Endothelial cell (in vitro differentiated cells): ENCODE data around the gene ZNF45. TPM values are rescaled to one million over a fixed set of nuclear protein-coding genes. Genes with fewer than 3 reads are reported as not detected.

Experiments used
- DNase-seq: peaks from one replicate; pipeline ENCODE4 v3.0.0; 2021; ENCODE audit warnings: low spot score
- H3K27ac Mint-ChIP-seq: one replicate; pipeline ENCODE4 v1.8.0; 2021; ENCODE audit warnings: mixed read lengths, inconsistent platforms; ENCODE audit not compliant: unreplicated experiment
- H3K27me3 Mint-ChIP-seq: one replicate; pipeline ENCODE4 v1.8.0; 2021; ENCODE audit warnings: mild to moderate bottlenecking, moderate library complexity, mixed read lengths, inconsistent platforms; ENCODE audit not compliant: unreplicated experiment
- H3K36me3 Mint-ChIP-seq: one replicate; pipeline ENCODE4 v1.8.0; 2021; ENCODE audit warnings: mild to moderate bottlenecking, low read depth, mixed read lengths, inconsistent platforms; ENCODE audit not compliant: unreplicated experiment
- H3K4me1 Mint-ChIP-seq: one replicate; pipeline ENCODE4 v1.8.0; 2021; ENCODE audit warnings: mild to moderate bottlenecking, mixed read lengths, inconsistent platforms; ENCODE audit not compliant: unreplicated experiment
- H3K4me3 Mint-ChIP-seq: one replicate; pipeline ENCODE4 v1.8.0; 2021; ENCODE audit warnings: mild to moderate bottlenecking, mixed read lengths, inconsistent platforms; ENCODE audit not compliant: unreplicated experiment
- H3K9me3 Mint-ChIP-seq: one replicate; pipeline ENCODE4 v1.8.0; 2021; ENCODE audit warnings: mixed read lengths, inconsistent platforms; ENCODE audit not compliant: unreplicated experiment
- total RNA-seq: library from RNA; stranded (reverse); fragmentation: NEBNext Ultra II Directional; extraction: Animal tissue kit (Norgen Biotek cat#: 25700); gene quantifications from one replicate; pipeline ENCODE4 v1.2.1, GENCODE V29; 2021; ENCODE audit not compliant: unreplicated experiment
- TF ChIP-seq, protein P1 (sequence below): fragments of 200-600 bp; sonication (generic); IDR thresholded peaks from one replicate; pipeline ENCODE4 v1.5.0; 2021; ENCODE audit warnings: antibody characterized with exemption; ENCODE audit not compliant: unreplicated experiment

Gene ZNF45
- total RNA-seq, 1 donor from 2014 or later, result 19.4 TPM

DNA sequence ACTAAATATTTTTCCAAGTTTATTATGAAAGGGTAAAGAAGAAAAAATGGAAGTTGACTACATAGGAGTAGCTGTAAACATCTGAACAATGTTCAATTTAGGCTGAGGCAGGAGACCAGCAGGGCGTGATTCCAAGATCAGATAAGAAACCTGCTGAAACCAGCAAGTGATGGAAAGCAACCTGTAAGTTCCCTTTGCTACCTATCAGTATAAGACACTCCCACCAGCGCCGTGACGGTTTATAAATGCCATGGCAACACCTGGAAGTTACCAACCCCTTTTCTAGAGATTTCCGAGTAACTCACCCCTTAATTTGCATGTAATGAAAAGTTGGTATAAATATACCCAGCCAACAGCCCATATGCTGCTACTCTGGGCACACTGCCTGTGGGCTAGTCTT is 1.1 kb upstream of the ZNF45 start:
- TF ChIP-seq, protein P1, sequence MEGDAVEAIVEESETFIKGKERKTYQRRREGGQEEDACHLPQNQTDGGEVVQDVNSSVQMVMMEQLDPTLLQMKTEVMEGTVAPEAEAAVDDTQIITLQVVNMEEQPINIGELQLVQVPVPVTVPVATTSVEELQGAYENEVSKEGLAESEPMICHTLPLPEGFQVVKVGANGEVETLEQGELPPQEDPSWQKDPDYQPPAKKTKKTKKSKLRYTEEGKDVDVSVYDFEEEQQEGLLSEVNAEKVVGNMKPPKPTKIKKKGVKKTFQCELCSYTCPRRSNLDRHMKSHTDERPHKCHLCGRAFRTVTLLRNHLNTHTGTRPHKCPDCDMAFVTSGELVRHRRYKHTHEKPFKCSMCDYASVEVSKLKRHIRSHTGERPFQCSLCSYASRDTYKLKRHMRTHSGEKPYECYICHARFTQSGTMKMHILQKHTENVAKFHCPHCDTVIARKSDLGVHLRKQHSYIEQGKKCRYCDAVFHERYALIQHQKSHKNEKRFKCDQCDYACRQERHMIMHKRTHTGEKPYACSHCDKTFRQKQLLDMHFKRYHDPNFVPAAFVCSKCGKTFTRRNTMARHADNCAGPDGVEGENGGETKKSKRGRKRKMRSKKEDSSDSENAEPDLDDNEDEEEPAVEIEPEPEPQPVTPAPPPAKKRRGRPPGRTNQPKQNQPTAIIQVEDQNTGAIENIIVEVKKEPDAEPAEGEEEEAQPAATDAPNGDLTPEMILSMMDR, result no peak
- peaks cover 9% of the 10 kb centered on the region for H3K36me3 Mint-ChIP-seq
- no peak overlapping the region for H3K27ac Mint-ChIP-seq
- peaks cover 5% of the 10 kb centered on the region for H3K4me1 Mint-ChIP-seq
- no peaks in the 10 kb centered on the region for H3K9me3 Mint-ChIP-seq
- no peak overlapping the region for H3K4me3 Mint-ChIP-seq
- no peaks in the 10 kb centered on the region for H3K27me3 Mint-ChIP-seq
- DNase-seq, result no peak

DNA sequence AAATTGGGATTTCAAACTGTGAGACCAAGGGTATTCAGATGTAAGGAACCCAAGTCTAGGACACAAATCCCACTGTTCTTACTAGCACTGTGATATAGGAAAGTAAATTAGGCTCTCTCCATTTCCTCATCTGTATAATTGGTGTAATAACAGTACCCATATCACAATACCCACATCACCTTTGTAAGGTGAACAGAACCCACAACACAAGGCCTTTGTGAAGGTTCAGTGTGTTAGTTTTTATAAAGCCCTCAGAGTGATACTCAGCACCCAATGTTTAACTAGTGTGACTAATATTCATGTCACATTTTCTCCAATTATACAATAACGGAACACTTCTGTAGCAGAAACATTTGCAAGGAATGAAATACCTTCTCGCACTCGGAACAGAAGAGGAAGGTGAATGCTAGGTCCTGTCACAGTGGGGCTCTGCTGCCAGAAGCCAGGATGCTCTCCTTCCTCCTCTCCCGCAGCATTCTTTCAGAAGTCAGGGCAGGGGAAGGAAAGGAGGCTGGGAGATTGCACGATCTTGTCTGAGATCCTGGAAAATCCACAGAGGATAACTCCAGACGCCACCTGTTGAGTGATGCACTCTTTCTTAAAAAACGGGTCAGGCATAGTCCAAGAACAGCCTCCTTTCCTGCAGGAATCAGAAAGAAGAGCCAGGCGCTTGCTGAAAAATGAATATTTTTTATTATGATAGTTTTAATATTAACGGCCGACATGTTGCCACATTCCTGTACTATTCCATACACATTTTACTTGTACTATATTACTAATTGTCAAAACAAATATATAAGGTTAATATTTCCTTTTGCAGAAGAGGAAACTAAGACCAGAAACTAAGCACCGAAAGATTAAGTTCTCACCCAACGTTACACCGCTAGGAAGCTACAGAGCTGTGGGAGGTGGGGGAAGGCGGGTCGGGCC is 762 bp downstream of the ZNF45 start:
- DNase-seq, result peak; percentile 11
- TF ChIP-seq, protein P1, result no peak
- Mint-ChIP-seq H3K4me1 (peaks cover 5% of the 10 kb centered on the region), H3K4me3 (peak overlapping the region; percentile 95), H3K36me3 (peaks cover 24% of the 10 kb centered on the region), H3K9me3 (no peaks in the 10 kb centered on the region), H3K27ac (peak overlapping the region; percentile 94), H3K27me3 (no peaks in the 10 kb centered on the region)

DNA sequence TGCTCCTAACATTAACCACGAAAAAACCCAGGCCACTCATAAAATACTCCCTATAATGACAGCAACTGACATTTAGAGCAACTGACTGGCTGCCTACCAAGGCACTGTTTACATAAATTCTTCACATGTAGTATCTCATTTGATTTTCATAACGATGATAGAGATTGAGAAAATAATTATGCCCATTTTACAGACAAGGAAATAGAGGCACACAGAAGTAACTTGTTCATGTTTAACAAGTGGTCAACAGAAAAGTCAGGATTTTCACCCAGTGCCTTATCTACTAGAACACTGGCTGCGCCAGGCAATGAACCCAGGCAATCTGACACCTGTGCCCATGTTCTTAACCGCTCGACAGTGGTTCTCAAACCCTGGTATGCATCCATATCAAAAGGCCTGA is 6.3 kb downstream of the ZNF45 start:
- Mint-ChIP-seq H3K27me3 (no peaks in the 10 kb centered on the region), H3K4me3 (no peak overlapping the region), H3K4me1 (no peaks in the 10 kb centered on the region), H3K9me3 (no peaks in the 10 kb centered on the region), H3K36me3 (peaks cover 51% of the 10 kb centered on the region), H3K27ac (no peak overlapping the region)
- no peak for DNase-seq
- TF ChIP-seq, protein P1, result no peak

DNA sequence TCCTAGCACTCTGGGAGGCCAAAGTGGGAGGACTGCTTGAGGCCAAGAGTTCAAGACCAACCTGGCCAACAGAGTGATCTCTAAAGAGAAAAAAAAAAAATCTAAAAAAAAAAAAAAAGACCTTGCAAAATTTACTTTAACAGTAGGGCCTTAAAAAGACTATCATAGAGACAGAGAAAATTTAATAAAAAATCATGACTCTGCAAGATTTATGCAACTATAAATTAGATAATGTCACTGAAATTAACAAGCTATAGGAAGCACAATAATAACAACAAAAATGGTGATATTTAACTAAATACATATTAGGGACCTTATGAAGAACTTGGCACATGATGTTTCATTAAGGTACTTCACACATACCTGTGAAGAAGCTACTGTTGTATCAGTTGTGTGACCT is 11.2 kb downstream of the ZNF45 start:
- no peak for DNase-seq
- Mint-ChIP-seq H3K4me1 (no peaks in the 10 kb centered on the region), H3K27ac (no peak overlapping the region), H3K4me3 (peak overlapping the region; percentile 56), H3K9me3 (no peaks in the 10 kb centered on the region), H3K36me3 (peaks cover 67% of the 10 kb centered on the region), H3K27me3 (no peaks in the 10 kb centered on the region)
- TF ChIP-seq, protein P1, result no peak

DNA sequence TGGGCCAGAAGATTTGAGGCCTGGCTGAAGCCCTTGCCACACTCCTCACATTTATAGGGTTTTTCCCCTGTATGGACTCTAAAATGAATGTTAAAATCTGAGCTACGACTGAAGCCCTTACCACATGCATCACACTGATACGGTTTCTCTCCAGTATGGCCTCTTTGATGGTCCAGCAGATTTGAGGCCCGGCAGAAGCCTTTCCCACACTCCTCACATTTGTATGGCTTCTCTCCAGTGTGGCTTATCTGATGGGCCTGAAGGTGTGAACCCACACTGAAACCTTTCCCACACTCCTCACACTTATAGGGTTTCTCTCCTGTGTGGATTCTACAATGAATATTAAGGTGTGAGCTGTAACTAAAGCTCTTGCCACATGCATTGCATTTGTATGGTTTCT is 21.0 kb downstream of the ZNF45 start:
- Mint-ChIP-seq H3K9me3 (peaks cover 40% of the 10 kb centered on the region), H3K36me3 (peaks cover 72% of the 10 kb centered on the region)

More for the DNA sequence above, 21.0 kb downstream of the ZNF45 start:
- TF ChIP-seq, protein P1, result no peak
- no peak for DNase-seq
- H3K27ac Mint-ChIP-seq, result no peak overlapping the region
- peak overlapping the region; percentile 85 for H3K4me3 Mint-ChIP-seq
- H3K27me3 Mint-ChIP-seq, result peaks cover 6% of the 10 kb centered on the region
- no peaks in the 10 kb centered on the region for H3K4me1 Mint-ChIP-seq
